GM12873 (cell line): ENCODE results near the gene DLEU7.

ENCODE experiments used
- CTCF ChIP-seq: IDR thresholded peaks from 2 replicates; pipeline ENCODE4 v1.5.1; 2012; ENCODE audit warnings: low read depth, mild to moderate bottlenecking, moderate library complexity, low read length, control low read depth; ENCODE audit not compliant: insufficient read depth; ENCODE audit errors: missing control alignments

Gene DLEU7

GRCh38 chr13:50842990-50843256 is 569 bp downstream of the DLEU7 start:
- no peak for TF ChIP-seq CTCF

GRCh38 chr13:50842251-50842989 is 1.1 kb downstream of the DLEU7 start:
- no peak for TF ChIP-seq CTCF

GRCh38 chr13:50841786-50842185 is 1.7 kb downstream of the DLEU7 start:
- TF ChIP-seq CTCF, result no peak

- no peak for TF ChIP-seq CTCF
Measured at GRCh38 chr13:50840284-50840683, 3.2 kb downstream of the DLEU7 start.

GRCh38 chr13:50839828-50840227 is 3.7 kb downstream of the DLEU7 start:
- TF ChIP-seq CTCF, result no peak

- TF ChIP-seq CTCF, result no peak
Measured at GRCh38 chr13:50838701-50839100, 4.8 kb downstream of the DLEU7 start.

GRCh38 chr13:50838031-50838430 is 5.5 kb downstream of the DLEU7 start:
- TF ChIP-seq CTCF, result no peak
